GM12874 (cell line): Measurements from ENCODE around the gene TRIML2.

Experiments
- TF ChIP-seq, protein P1 (sequence below): IDR thresholded peaks from 2 replicates; pipeline ENCODE4 v1.5.1; 2011; ENCODE audit warnings: low read depth, mild to moderate bottlenecking, control low read depth, low read length, moderate library complexity; ENCODE audit not compliant: insufficient read depth

The TRIML2 gene

DNA sequence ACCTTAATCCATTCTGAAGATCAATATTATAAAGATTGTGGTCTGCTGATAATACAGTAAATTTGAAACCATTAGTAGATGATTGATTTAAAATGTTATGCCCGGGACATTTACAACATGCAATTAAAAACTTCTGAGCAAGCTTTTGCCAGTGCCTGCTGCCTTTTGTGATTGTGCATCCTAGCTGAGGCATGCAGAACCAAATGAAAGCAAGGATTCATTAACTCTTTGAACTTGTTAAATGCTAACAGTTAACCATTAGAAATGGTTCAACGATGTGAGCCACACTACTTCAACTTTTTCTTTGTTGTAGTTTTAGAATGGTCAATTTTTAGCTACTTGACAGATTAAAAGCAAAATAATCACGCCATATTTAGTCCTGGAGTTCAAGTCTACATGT lies 62.7 kb downstream of the TRIML2 start:
- TF ChIP-seq, protein P1, sequence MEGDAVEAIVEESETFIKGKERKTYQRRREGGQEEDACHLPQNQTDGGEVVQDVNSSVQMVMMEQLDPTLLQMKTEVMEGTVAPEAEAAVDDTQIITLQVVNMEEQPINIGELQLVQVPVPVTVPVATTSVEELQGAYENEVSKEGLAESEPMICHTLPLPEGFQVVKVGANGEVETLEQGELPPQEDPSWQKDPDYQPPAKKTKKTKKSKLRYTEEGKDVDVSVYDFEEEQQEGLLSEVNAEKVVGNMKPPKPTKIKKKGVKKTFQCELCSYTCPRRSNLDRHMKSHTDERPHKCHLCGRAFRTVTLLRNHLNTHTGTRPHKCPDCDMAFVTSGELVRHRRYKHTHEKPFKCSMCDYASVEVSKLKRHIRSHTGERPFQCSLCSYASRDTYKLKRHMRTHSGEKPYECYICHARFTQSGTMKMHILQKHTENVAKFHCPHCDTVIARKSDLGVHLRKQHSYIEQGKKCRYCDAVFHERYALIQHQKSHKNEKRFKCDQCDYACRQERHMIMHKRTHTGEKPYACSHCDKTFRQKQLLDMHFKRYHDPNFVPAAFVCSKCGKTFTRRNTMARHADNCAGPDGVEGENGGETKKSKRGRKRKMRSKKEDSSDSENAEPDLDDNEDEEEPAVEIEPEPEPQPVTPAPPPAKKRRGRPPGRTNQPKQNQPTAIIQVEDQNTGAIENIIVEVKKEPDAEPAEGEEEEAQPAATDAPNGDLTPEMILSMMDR = no peak

DNA sequence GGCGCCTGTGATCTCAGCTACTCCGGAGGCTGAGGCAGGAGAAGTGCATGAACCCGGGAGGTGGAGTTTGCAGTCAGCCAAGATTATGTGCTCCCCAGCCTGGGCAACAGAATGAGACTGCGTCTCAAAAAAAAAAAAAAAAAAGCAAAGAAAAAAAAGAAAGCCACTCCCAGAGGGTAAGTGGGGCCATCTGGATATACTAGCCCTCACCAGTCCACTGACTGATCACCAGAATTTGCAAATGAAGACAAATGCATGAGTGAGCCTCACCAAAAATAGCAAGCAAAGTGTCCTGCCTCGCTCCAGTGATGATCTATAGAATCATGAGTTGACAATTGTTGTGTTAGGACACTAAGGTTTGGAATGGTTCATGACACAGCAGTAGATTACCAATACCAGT lies 66.2 kb downstream of the TRIML2 start:
- TF ChIP-seq, protein P1 = no peak

DNA sequence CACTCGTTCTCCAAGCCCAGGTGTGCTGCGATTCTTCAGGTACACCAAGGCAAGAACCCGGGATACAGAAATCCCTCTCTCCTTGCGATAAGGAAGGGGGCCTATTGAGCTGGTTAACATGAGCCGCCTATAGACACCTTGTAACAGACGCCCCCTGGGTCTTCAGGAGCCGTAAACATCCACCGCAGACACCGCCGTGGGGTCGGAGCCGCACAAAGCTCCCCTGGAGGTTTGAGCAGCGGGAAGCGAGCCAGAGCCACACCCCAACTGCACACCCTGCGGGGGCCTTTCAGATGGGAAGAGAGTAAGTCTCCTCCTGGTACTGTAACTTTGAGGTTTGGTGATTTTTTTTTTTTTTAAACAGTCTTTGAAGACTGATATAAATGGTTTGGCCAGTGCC lies 67.2 kb downstream of the TRIML2 start:
- TF ChIP-seq, protein P1 = no peak

DNA sequence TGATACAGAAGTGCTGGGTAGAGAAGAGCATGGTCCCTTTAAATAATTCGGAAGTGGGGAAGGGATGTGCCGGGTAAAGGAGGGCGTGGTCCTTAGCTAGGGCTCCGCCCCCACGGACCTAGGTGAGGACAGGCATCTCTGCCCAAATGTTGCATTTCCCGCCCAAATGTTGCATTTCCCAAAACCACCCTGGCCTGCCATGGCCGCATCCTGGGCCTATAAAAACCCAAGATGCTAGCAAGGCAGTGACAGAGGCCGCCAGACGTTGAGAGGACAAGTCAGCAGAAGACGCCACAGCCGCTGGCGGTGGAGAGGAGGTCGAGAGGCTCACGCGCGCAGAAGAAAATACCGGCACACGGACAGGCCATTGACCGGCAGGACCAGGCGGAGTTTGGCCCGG lies 67.7 kb downstream of the TRIML2 start:
- TF ChIP-seq, protein P1 = no peak
